CD4-positive, alpha-beta T cell treated with Interleukin-15 for 4 hours (primary cell): ENCODE measurements around the gene POU6F2.

Experiments
- DNase-seq: peaks from one replicate; pipeline ENCODE4 v3.0.0-alpha.2; 2020; ENCODE audit warnings: low spot score

Gene POU6F2

GRCh38 chr7:39128287-39128843 is 150.7 kb downstream of the POU6F2 start:
- no peak for DNase-seq

- no peak for DNase-seq
These were observed 152.6 kb downstream of the POU6F2 start for GRCh38 chr7:39130274-39130673.

GRCh38 chr7:39130857-39131526 is 153.3 kb downstream of the POU6F2 start:
- DNase-seq, result no peak

- DNase-seq, result no peak
These were observed 154.6 kb downstream of the POU6F2 start for GRCh38 chr7:39132306-39132705.

GRCh38 chr7:39133088-39133487 is 155.4 kb downstream of the POU6F2 start:
- no peak for DNase-seq

- no peak for DNase-seq
These were observed 159.8 kb downstream of the POU6F2 start for GRCh38 chr7:39137480-39137879.

GRCh38 chr7:39142750-39143149 is 165.0 kb downstream of the POU6F2 start:
- DNase-seq, result no peak

GRCh38 chr7:39144420-39144819 is 166.7 kb downstream of the POU6F2 start:
- no peak for DNase-seq

- DNase-seq, result no peak
These were observed 167.6 kb downstream of the POU6F2 start for GRCh38 chr7:39145283-39145682.

- no peak for DNase-seq
These were observed 168.2 kb downstream of the POU6F2 start for GRCh38 chr7:39145935-39146334.

- no peak for DNase-seq
These were observed 175.0 kb downstream of the POU6F2 start for GRCh38 chr7:39152701-39153100.

GRCh38 chr7:39153113-39153512 is 175.4 kb downstream of the POU6F2 start:
- no peak for DNase-seq

- no peak for DNase-seq
These were observed 175.9 kb downstream of the POU6F2 start for GRCh38 chr7:39153647-39154046.

GRCh38 chr7:39154815-39155214 is 177.1 kb downstream of the POU6F2 start:
- DNase-seq, result no peak

- DNase-seq, result no peak
These were observed 180.7 kb downstream of the POU6F2 start for GRCh38 chr7:39158367-39158766.

- no peak for DNase-seq
These were observed 184.2 kb downstream of the POU6F2 start for GRCh38 chr7:39161903-39162302.

- DNase-seq, result no peak
These were observed 187.2 kb downstream of the POU6F2 start for GRCh38 chr7:39164887-39165286.

GRCh38 chr7:39168403-39169098 is 190.8 kb downstream of the POU6F2 start:
- DNase-seq, result no peak

GRCh38 chr7:39172137-39172536 is 194.4 kb downstream of the POU6F2 start:
- no peak for DNase-seq

GRCh38 chr7:39181398-39181797 is 203.7 kb downstream of the POU6F2 start:
- no peak for DNase-seq

GRCh38 chr7:39183796-39184195 is 206.1 kb downstream of the POU6F2 start:
- DNase-seq, result no peak

GRCh38 chr7:39184391-39184790 is 206.7 kb downstream of the POU6F2 start:
- DNase-seq, result no peak

- DNase-seq, result no peak
These were observed 208.4 kb downstream of the POU6F2 start for GRCh38 chr7:39186131-39186530.

GRCh38 chr7:39186671-39187070 is 209.0 kb downstream of the POU6F2 start:
- no peak for DNase-seq
